Measurements from ENCODE around the gene HBG1. TPM values are rescaled to one million over a fixed set of nuclear protein-coding genes. Genes with fewer than 3 reads are reported as not detected.

HBG1 gene
- total RNA-seq, 1 experiment from 2014 or later: 2.3 TPM

DNA sequence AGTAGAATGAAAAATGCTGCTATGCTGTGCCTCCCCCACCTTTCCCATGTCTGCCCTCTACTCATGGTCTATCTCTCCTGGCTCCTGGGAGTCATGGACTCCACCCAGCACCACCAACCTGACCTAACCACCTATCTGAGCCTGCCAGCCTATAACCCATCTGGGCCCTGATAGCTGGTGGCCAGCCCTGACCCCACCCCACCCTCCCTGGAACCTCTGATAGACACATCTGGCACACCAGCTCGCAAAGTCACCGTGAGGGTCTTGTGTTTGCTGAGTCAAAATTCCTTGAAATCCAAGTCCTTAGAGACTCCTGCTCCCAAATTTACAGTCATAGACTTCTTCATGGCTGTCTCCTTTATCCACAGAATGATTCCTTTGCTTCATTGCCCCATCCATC, 35.0 kb upstream of the HBG1 start:
- POLR2A ChIA-PET: interaction anchor here (0.5 kb wide), 1 partner anchor 141 kb away, joined by 3 read pairs; no protein-coding TSS in a partner anchor
- Histone ChIP-seq H3K4me3 (ENCODE audit: low read depth in 2 of 2, low read length in 2 of 2) (no peak overlapping the region), H3K36me3 (ENCODE audit: control insufficient read depth, insufficient read depth, low read length) (no peaks in the 10 kb centered on the region), H3K27me3 (ENCODE audit: control insufficient read depth, insufficient read depth, low read length) (no peaks in the 10 kb centered on the region), H3K9me3 (ENCODE audit: control insufficient read depth, insufficient read depth, low read depth, low read length) (no peaks in the 10 kb centered on the region), H3K27ac (ENCODE audit: low read length) (no peak overlapping the region), H3K4me1 (ENCODE audit: control insufficient read depth, insufficient read depth, low read length) (peaks cover 7% of the 10 kb centered on the region; the same call in 1 of the 2 replicates)
- ATAC-seq (no peak), DNase-seq (ENCODE audit: low read depth, low spot score) (no peak)
- TF ChIP-seq, protein P1, sequence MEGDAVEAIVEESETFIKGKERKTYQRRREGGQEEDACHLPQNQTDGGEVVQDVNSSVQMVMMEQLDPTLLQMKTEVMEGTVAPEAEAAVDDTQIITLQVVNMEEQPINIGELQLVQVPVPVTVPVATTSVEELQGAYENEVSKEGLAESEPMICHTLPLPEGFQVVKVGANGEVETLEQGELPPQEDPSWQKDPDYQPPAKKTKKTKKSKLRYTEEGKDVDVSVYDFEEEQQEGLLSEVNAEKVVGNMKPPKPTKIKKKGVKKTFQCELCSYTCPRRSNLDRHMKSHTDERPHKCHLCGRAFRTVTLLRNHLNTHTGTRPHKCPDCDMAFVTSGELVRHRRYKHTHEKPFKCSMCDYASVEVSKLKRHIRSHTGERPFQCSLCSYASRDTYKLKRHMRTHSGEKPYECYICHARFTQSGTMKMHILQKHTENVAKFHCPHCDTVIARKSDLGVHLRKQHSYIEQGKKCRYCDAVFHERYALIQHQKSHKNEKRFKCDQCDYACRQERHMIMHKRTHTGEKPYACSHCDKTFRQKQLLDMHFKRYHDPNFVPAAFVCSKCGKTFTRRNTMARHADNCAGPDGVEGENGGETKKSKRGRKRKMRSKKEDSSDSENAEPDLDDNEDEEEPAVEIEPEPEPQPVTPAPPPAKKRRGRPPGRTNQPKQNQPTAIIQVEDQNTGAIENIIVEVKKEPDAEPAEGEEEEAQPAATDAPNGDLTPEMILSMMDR (IDR thresholded peaks at IDR 0.05): no peak
- TF ChIP-seq TCF7L2 (IDR thresholded peaks at IDR 0.05; ENCODE audit: low read depth, low read length) (no peak), SIN3A (IDR thresholded peaks at IDR 0.05; ENCODE audit: borderline replicate concordance, insufficient read depth, low read depth, low read length) (no peak), POLR2AphosphoS5 (IDR thresholded peaks at IDR 0.05; ENCODE audit: low read depth, low read length) (no peak)
- TF ChIP-seq, protein P2, sequence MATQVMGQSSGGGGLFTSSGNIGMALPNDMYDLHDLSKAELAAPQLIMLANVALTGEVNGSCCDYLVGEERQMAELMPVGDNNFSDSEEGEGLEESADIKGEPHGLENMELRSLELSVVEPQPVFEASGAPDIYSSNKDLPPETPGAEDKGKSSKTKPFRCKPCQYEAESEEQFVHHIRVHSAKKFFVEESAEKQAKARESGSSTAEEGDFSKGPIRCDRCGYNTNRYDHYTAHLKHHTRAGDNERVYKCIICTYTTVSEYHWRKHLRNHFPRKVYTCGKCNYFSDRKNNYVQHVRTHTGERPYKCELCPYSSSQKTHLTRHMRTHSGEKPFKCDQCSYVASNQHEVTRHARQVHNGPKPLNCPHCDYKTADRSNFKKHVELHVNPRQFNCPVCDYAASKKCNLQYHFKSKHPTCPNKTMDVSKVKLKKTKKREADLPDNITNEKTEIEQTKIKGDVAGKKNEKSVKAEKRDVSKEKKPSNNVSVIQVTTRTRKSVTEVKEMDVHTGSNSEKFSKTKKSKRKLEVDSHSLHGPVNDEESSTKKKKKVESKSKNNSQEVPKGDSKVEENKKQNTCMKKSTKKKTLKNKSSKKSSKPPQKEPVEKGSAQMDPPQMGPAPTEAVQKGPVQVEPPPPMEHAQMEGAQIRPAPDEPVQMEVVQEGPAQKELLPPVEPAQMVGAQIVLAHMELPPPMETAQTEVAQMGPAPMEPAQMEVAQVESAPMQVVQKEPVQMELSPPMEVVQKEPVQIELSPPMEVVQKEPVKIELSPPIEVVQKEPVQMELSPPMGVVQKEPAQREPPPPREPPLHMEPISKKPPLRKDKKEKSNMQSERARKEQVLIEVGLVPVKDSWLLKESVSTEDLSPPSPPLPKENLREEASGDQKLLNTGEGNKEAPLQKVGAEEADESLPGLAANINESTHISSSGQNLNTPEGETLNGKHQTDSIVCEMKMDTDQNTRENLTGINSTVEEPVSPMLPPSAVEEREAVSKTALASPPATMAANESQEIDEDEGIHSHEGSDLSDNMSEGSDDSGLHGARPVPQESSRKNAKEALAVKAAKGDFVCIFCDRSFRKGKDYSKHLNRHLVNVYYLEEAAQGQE (IDR thresholded peaks at IDR 0.05; ENCODE audit: insufficient read depth in 1 of 2, low read depth in 2 of 2, low read length in 1 of 2): no peak
- intact Hi-C loops (cut with micrococcal nuclease; ENCODE audit: unreplicated experiment): loop anchor here (10.0 kb wide), 1 partner anchor 1100 kb away; no protein-coding TSS in a partner anchor
- CTCF ChIA-PET: no interaction called here
- BruUV-seq (replicated peaks): no TSS peak
- in situ Hi-C loops (cut with HindIII; ENCODE audit: low pct_unique_long_range_greater_than_20kb, low sequenced_read_pairs): no loop called here

DNA sequence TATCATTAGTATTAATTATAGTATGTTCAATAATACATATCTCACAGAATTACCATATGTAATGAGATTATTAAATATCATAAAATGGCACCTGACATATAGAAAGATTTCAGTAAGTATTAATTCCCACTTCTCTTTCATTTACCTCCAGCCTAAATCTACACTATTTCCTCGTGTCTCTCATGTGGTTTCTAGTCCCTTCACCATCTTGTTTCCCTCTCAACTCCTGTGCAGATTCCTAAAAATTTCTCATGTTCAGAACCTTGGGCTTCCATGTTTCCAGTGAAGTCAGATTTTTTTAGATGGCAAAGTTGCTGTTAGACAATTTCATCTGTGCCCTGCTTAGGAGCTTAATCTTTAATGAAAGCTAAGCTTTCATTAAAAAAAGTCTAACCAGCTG, 34.2 kb upstream of the HBG1 start:
- CTCF ChIA-PET: no interaction called here

More for the DNA sequence above, 34.2 kb upstream of the HBG1 start:
- Histone ChIP-seq H3K4me1 (ENCODE audit: control insufficient read depth, insufficient read depth, low read length) (peaks cover 7% of the 10 kb centered on the region; the same call in 1 of the 2 replicates), H3K4me3 (ENCODE audit: low read depth in 2 of 2, low read length in 2 of 2) (no peak overlapping the region), H3K27me3 (ENCODE audit: control insufficient read depth, insufficient read depth, low read length) (no peaks in the 10 kb centered on the region), H3K36me3 (ENCODE audit: control insufficient read depth, insufficient read depth, low read length) (no peaks in the 10 kb centered on the region), H3K27ac (ENCODE audit: low read length) (no peak overlapping the region), H3K9me3 (ENCODE audit: control insufficient read depth, insufficient read depth, low read depth, low read length) (no peaks in the 10 kb centered on the region)
- DNase-seq (ENCODE audit: low read depth, low spot score) (no peak), ATAC-seq (no peak)
- BruUV-seq (replicated peaks): no TSS peak
- TF ChIP-seq, protein P2 (IDR thresholded peaks at IDR 0.05; ENCODE audit: insufficient read depth in 1 of 2, low read depth in 2 of 2, low read length in 1 of 2): no peak
- TF ChIP-seq TCF7L2 (IDR thresholded peaks at IDR 0.05; ENCODE audit: low read depth, low read length) (no peak), SIN3A (IDR thresholded peaks at IDR 0.05; ENCODE audit: borderline replicate concordance, insufficient read depth, low read depth, low read length) (no peak)
- TF ChIP-seq, protein P1 (IDR thresholded peaks at IDR 0.05): no peak
- in situ Hi-C loops (cut with HindIII; ENCODE audit: low pct_unique_long_range_greater_than_20kb, low sequenced_read_pairs): no loop called here
- POLR2A ChIA-PET: interaction anchor here (0.5 kb wide), 1 partner anchor 140 kb away, joined by 3 read pairs; no protein-coding TSS in a partner anchor
- intact Hi-C loops (cut with micrococcal nuclease; ENCODE audit: unreplicated experiment): loop anchor here (10.0 kb wide), 1 partner anchor 1099 kb away; no protein-coding TSS in a partner anchor
